ENCODE data around the gene RERE.
"Not testable (repeated sequence)": the region's sequence is repeated elsewhere in the genome, so short reads cannot be mapped to it uniquely, and the experiment has no call there.

Gene RERE

DNA sequence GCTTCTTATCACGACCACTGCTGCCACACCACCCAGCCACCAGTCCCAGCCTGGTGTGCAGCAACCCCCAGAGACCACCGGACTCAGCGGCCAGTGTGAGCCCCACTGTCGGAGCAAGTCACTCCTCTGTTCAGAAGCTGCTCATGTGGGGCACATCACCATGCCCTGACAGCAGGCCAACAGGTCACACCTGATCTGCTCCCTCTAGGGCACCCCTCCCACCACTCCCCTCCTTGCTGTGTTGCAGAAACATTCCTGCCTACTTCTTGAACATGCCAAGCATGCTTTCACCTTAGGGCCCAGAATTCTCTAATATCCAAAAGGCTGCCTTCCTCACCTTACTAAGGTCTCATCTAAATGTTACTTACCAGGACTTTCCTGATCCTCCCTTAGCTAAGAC is 353.1 kb downstream of the RERE start:
- no peak for DNase-seq

DNA sequence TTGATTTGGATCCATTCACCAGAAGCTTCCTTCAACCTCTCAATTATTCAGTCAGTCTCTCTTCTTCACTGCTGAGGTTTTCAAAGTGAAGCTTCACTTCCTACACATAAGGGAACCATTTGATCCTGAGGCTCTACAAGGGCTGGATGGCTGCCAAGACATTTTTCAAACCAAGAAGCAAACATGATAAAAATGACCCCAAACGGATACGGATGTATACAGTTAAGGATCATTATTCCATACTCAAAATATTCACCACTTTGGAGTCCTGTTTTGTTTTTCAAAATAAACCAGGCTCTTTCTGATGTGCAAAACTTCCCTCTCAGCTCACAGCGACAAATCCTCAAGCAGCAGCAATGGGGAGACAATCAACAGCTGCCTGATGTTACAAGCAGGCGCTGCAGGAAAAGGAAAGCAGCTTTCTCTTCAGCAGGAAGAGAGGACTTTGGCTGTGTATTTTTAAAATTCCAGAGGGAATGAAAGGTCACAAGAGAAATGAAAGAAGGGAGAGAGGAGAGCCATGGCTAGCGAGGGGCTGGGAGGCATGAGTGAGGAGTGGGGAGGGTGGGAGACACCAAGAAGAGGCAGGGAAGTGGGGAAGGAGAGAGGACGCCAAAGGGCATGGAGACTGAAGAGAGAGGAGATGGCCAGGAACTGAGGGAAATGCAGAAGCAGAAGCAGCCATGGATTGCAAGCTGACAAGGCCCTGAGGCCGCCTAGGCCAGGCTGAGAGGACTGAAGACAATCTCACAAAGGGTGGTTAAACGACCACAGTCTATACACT is 354.1 kb downstream of the RERE start:
- peak; percentile 73 for DNase-seq

DNA sequence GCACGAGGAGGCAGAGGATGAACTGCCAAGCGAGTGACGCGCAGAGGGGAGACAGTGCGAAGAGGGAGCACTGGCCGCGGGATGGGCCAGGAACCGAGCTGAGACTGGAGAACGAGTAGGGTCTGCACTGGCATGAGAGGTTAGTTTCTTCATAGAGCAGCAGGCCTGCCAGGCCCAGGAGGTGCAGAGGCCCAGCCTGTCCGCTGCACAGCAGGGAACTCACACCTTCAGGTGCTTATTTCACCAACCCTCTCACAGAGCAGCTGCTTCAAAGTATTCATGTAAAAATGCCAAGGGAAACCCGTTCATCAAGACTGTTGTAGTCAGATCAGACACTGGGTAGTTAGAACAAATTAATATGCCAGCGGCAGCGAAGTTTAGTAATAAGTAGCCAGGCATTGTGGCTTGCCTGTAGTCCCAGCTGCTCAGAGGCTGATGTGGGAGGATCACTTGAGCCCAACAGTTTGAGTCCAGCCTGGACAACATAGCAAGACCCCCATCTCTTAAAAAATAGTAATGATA is 355.0 kb downstream of the RERE start:
- no peak for DNase-seq

DNA sequence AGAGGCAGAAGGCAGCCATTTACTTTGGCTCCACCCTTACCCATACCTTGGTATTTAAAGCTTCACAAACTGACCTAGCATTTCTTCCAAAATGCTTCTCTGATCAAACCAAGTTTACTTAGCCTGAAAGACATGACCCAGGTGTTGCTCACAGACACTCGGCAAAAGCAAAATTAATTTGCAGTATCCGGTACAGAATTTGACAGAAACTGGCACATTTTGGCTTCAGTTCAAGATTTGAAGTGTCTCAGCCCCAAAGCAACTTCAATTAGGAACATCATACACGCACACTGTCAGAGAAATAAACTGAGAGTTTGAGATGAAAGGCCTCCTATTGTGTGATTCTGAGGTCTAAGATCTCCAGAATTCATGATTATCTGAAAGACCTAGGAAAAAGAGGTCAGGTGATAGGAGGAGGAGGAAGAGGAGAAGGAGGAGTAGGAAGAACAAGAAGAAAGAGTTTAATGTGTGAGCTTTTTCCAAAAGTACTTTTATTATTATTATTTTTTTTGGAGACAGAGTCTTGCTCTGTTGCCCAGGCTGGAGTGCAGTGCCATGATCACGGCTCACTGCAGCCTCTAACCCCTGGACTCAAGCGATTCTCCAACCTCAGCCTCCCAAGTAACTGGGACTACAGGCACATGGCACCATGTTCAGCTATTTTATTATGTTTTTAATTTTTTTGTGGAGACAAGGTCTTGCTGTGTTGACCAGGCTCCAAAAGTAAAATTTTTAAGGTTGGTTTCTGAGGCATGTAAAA is 355.9 kb downstream of the RERE start:
- DNase-seq: no peak

DNA sequence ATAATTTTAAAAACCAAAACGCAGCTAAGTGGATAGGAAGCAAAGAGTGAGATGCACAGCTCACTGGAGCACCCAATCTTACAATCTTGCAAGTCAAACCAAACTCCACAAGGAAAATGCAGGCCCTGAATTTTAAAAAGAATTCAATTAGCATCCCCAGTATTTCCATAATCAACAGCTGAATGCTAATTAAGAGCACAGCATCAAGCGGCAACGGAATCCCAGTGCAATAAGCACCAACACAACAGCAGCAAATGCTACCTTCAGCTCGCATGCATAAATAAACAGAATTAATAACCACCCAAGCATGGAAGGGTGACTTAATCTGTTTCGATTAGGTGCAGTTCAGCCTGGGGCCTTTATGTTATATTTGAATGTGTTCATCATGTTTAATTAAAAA is 356.7 kb downstream of the RERE start:
- no peak for DNase-seq

DNA sequence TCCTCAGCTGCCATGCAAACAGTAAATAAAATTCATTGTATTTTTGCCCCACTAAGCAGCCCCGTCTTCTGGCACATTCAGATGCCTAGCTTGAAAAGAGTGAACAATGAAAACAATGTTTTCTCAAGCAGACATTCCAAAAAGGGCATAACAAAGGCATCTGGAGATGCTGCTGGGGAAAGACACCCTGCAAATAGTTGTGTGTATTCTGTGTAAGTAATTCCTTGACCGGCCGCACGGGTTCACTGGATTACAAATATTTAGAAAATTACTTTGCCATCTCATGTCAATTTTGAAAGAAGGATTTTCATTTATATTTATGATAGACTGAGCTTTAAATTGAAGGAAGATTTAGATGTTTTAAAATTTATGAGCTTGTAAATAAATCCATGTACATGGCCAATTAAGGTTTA is 357.3 kb downstream of the RERE start:
- no peak for DNase-seq

DNA sequence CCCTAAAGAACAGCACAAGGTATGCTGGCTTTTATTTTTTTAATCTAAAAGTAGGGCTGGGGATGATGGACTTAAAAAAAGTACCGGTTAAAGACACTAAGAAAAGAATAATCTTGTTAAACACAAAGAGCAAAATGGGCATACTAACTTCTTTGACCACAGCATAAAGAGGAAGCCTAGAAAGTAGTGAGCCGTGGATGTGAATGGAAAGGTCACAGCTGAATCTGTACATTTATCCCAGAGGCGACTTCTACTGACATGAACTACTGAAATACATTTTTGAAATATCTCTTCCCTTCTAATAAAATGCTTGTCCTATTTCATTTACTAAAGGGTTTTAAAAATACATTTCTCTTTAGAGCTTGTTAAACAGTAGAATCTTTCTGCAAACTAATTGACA is 358.8 kb downstream of the RERE start:
- peak; percentile 20 for DNase-seq

DNA sequence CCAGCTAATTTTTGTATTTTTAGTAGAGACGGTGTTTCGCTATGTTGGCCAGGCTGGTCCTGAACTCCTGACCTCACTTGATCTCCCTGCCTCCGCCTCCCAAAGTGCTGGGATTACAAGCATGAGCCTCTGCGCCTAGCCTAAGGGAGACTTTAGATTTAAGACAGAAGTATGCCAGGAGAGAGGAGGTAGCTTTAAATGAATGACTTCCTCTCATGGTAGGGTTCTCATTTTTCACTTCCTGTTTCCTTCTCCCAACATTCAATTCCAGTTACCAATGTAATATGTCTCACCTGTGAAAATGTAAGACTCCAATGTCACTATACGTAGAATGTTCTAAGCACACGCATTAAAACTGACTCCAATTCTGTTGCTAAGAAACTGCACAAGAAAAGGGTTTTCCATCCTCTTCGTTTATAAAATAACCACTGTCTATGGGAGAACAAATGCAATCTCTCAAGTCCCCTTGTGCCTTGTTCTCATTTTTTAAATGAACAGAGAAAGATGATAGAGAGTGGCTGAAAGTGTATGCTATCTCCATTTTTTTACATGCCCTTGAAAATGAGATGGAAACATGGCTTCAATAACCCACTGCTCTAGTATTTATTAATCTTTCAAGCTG is 359.6 kb downstream of the RERE start:
- DNase-seq: peak; percentile 64

DNA sequence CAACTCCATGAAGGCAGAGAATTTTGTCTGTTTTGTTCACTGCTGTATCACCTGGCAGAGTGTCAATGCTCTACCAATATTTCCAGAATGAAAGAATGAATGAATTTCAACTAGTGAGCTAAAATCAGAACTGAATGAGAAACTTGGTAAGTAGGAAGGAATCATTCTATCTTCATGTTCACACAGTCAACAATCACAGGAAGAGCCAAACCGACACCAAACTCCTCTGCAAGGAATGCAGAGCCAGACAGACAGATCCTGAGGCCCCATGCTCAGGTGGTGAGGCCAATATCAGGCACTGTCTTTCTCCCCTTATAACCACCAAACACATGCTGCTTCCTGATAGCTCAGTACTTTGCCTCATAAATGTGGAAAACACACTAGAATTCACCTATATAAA is 360.4 kb downstream of the RERE start:
- DNase-seq: no peak

DNA sequence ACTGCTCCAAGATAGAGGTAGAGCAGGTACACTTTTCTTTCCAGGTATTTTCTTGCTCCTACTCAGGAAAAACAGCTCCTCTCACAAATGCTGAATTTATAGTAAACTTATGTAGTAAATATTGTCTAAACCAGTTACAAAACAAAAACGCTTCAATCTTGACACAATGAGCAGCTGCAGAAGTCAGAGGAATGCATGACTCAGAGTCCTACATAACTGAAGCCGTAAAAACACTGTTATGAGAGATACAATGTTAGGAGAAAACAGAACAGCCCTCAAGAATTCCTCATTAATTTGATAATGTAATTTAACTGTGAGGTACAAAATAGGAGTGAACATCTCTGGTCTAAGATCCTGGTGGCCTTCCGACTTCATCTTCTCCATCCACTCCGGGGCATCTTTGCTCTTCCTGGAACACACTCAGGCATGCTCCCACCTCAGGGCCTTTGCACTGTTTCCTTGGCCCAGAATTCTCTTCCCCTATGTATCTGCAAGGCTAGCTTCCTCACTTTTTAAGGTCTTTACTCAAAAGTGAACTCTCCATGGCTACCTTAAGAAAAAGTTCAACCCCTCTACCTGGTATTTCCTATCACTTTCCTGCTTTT is 361.0 kb downstream of the RERE start:
- DNase-seq: no peak

DNA sequence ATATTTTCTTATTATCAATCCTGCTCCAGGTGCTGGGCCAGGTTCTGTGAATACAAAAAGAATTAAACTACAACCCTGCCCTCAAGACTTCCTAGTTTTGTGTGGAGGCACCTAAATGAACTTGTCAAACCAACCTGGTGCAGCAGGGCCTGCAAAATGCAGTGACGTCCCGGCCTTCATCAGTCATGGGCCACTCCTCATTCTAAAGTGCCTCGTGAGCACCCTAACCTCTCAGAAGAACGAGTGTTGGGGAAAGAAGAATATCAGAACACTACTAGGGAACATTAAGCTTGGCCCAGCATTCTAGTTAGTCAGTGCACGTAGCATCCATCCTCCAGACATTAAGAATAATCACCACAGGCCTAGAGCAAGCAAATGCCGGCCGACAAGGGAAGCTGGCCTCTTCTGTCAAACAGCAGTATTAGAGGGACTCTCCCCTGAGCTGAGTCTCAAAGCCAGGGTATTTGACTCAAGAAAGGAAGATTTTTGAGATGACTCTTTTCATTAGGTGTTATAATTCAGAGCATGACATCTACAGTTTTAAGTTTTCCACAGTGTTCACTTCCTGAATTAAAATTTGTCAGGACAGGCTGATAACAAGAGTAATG is 361.6 kb downstream of the RERE start:
- DNase-seq: no peak

DNA sequence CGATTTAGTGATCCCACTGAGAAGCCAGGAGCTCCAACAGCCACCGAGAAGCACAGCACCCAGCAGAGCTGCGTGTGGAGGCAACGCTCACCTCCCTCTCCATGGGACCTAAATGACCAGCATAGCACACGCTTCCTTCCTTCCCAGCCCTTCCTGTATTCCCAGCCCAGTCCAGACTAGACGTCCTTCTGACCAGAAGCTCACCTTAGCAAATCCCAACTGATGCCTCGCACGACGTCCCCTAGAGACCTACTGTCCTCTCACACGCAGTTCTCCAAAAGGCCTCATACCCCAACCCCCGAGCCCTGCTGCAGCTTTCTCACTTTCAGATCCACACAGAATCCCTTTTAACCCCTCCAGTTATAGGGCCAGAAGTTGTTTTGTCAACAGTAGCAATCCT is 367.1 kb downstream of the RERE start:
- no peak for DNase-seq

DNA sequence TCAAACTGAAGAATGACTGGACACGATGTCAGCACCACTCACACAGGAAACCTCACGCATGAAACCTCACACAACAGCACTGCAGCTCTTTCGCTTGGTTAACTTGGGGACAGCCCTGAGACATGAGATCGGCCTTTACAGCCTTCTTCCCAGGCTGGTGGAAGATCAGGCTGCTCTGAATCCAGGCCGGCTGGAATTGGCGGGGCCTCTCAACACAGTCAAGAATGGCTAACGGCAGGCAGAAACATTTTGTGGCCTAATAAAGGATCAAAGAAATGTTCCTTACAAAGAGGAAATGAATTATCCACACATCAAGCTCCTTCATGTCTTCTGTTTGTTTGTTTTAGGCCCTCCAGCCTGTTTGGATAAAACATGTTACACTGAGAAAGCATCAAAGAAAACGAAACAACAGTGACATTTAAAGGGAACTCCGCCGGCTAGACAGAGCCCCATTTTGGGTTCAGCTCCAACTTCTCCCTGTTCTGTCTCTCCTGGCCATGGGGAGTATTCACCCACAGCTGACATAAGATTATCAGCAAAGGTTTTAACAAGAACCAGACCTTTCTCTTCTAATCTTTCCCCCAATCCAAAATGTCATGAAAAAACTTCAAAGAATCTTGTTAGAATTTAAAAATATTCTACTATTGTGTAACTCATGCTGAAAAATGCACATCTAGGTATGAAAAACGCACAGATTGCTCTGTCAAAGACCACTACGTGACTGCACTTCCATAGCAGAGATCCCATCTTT is 368.4 kb downstream of the RERE start:
- DNase-seq: peak; percentile 1

DNA sequence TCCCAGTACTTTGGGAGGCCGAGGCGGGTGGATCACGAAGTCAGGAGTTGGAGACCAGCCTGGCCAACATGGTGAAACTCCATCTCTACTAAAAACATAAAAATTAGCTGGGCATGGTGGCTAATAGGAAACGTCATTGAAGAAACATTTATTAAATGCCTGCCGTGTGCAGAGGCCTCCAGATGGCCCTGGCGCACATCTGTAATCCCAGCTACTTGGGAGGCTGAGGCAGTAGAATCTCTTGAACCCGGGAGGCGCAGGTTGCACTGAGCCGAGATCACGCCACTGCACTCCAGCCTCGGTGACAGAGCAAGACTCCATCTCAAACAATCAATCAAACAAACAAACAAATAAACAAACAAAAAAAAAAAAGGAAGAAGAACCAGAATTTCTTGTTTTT is 368.9 kb downstream of the RERE start:
- DNase-seq: not testable (repeated sequence)

DNA sequence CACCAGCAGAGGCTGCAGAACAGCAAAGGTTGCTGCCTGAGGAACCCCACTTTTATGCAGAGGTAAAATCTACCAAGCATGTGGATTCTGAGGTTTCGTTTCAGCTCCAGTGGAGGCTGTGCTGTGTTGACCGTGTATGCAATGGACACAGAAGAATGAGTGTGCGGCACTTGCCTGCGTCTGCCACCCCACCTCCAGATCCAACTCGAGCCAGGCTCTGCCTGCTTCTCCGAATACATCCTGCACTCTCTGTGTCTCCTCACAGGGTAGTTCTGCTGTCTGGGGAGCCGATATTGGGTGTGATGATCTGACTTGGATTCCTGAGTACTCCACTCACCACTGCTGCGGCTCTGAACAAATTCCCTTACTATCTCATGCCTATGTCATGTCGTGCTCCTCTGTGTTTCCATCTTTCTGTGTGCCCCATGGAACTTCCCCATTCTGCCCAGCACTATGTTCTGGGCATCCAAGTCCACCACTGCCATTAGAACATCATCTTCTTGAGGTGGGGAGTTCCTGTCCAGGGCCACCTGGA is 369.8 kb downstream of the RERE start:
- DNase-seq: no peak

DNA sequence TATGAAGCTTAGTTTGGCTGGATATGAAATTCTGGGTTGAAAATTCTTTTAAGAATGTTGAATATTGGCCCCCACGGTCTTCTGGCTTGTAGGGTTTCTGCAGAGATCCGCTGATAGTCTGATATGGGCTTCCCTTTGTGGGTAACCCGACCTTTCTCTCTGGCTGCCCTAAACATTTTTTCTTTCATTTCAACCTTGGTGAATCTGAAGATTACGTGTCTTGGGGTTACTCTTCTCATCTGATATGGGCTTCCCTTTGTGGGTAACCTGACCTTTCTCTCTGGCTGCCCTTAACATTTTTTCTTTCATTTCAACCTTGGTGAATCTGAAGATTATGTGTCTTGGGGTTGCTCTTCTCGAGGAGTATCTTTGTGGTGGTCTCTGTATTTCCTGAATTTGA is 371.3 kb downstream of the RERE start:
- not testable (repeated sequence) for DNase-seq

DNA sequence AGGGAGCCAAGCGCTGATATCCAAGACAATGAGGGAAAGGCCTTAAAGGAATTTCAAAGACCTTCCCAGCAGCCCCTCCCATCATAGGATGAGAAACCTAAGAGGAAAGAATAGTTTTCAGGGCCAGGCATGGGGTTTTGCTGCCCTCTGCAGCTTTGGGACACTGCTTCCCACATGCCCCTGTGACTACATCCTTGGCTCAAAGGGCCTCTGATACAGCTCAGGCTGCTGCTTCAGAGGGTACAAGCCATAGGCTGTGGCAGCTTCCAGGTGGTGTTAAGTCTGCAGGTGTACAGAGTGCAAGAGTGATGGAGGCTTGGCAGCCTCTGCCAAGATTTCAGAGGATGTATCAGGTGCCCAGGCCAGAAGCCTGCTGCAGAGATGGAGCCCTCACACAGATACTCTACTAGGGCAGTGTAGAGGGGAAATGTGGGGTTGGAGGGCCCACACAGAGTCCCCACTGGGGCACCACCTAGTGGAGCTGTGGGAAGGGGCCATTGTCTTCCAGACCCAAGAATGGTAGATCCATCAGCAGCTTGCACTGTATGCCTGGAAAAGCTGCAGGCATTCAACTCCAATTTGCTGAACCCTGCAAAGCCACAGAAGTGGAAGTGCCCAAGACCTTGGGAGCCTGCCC is 373.8 kb downstream of the RERE start:
- DNase-seq: no peak

DNA sequence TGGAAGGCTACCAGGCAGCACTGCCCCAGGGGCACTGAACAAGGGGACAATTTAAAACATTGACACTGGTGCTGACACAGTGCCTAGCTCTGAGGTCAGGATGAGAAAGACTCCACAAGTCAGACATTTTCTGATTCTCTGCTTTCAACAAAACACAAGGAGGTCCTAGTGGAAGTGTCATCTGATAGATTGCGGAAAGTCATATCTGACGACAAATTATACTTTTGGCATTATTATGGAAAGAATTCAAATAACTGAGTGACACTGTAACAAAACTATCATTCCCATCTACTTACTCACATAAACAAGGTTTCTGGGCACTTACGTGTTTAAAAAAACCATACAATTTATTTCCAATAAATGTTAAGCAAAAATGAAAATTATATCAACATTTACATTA is 376.0 kb downstream of the RERE start:
- DNase-seq: no peak

DNA sequence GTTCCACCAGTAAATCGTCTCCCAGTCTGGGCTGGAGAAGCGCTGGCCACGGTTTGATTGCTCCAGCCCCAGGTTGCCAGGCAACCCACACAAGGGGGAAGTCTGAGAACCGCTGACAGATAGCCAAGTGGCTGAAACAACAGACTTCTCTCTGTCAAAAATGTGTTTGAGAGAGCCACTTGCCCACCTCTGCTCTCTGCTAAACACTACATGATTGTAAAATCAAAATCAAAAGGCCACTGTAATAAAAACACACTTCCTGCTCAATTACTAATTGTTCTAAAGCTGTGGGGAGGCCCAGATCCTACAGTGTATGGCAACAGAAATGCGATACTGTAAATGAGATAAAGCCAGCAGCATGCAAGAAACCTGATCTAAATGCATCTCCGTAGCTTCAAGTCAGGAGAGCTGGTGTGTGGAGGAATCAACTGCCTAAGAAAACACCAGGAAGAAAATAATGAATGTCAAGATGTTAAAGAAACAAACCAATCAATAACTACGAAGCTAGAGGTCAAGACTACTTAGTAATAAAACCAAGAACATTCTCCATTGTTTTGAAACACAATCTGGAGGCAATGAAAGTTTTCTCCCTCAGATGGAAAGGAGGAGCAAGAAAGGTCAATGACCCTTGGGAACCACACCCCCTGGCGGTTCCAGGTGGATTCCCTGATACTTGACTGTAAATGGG is 378.3 kb downstream of the RERE start:
- peak; percentile 87 for DNase-seq

DNA sequence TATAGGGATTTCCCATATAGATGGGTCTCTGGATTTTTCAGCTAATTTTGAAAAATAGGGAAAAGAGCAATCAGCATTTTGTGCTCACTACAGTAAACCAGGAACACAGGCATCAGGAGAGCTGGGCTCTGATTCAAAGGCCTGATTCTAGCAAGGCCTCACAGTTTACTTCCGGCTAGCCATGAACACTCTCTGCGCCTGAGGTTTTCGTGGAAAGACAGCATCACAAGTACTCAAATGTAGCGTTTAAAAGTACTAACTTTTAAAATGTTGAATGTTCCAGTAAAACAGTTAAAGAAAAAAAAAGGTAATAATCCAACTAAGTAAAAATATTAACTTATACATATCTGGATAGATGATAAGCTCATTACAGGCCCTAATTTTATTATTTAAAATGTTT is 379.0 kb downstream of the RERE start:
- no peak for DNase-seq

DNA sequence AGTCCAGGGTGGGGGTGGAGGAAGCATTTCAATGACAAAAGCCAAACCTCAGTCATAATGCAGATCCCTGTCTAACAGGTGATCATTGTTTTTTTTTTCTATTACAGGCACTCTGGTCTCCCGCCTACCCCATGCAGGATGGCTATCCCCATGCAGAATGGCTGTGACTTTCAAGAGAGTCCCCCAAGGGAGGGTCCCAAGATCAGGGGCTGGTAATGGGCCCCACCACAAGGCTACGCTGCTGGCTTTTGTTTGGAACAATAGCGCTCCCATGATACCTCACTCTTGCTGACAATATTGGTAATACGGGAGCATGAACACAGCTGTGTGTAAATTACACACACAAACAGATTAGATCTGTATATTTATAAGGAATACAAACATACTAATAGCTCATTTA is 380.1 kb downstream of the RERE start:
- no peak for DNase-seq
